K562 (cell line): ENCODE measurements around the gene MAML1. TPM values are rescaled to one million over a fixed set of nuclear protein-coding genes. Genes with fewer than 3 reads are reported as not detected.

Source experiments
- ARHGAP35 ChIP-seq: fragments of 450-650 bp; IDR thresholded peaks from 2 replicates; pipeline ENCODE4 v1.6.1; 2018; ENCODE audit not compliant: partially characterized antibody
- BCL6 ChIP-seq: fragments of 250-450 bp; sonication (Bioruptor Pico); IDR thresholded peaks from 2 replicates; pipeline ENCODE4 v1.4.0; 2020
- CBFB ChIP-seq: sonication (generic); formaldehyde crosslinking; IDR thresholded peaks from 2 replicates; pipeline ENCODE4 v1.4.0; 2020; ENCODE audit warnings: mild to moderate bottlenecking, missing genetic modification reagents
- CBX1 ChIP-seq: sonication (generic); IDR thresholded peaks from 2 replicates; pipeline ENCODE4 v1.6.1; 2016; ENCODE audit warnings: antibody characterized with exemption, low read depth, mild to moderate bottlenecking
- FOSL1 ChIP-seq: fragments of 200-800 bp; sonication (Bioruptor generic); conservative IDR thresholded peaks from 2 replicates; pipeline ENCODE4 v1.6.1; 2016; ENCODE audit warnings: missing genetic modification characterization, missing compliant biosample characterization
- GATAD2A ChIP-seq: fragments of 450-650 bp; IDR thresholded peaks from 2 replicates; pipeline ENCODE4 v1.6.1; 2017
- GATAD2B ChIP-seq: fragments of 450-650 bp; IDR thresholded peaks from 2 replicates; pipeline ENCODE4 v1.6.1; 2017; ENCODE audit warnings: mild to moderate bottlenecking, borderline replicate concordance
- KAT7 ChIP-seq: sonication (generic); formaldehyde crosslinking; IDR thresholded peaks from 2 replicates; pipeline ENCODE4 v1.8.0; 2022; ENCODE audit warnings: missing genetic modification reagents, mild to moderate bottlenecking, borderline replicate concordance
- KDM1A ChIP-seq, 2 experiments: fragments of 450-650 bp; IDR thresholded peaks; 2 replicates each; pipeline ENCODE4 v1.6.1; 2016; ENCODE audit warnings: mild to moderate bottlenecking in 2 of 2
- KDM5B ChIP-seq: fragments of 200-600 bp; sonication (generic); IDR thresholded peaks from 2 replicates; pipeline ENCODE4 v1.6.1; 2012; ENCODE audit warnings: low read depth, mild to moderate bottlenecking, moderate library complexity, low read length, control low read depth, inconsistent platforms; ENCODE audit not compliant: insufficient replicate concordance
- NBN ChIP-seq: fragments of 450-650 bp; IDR thresholded peaks from 2 replicates; pipeline ENCODE4 v1.6.1; 2016; ENCODE audit warnings: low read depth, mild to moderate bottlenecking
- NFATC3 ChIP-seq: fragments of 450-650 bp; IDR thresholded peaks from 2 replicates; pipeline ENCODE4 v1.6.1; 2017; ENCODE audit warnings: mild to moderate bottlenecking
- NR2C2 ChIP-seq, 2 experiments: fragments of 200-800 bp in 1 of 2; sonication (Bioruptor generic) in 1 of 2; sonication (generic) in 1 of 2; formaldehyde crosslinking in 1 of 2; IDR thresholded peaks; 2 replicates each; pipeline versions ENCODE4 v1.6.1 to v1.8.0; 2016 to 2022; ENCODE audit warnings: mild to moderate bottlenecking in 1 of 2, missing compliant biosample characterization in 1 of 2, missing genetic modification characterization in 1 of 2, missing genetic modification reagents in 1 of 2
- RBM25 ChIP-seq: fragments of 200-400 bp; formaldehyde crosslinking; IDR thresholded peaks from 2 replicates; pipeline ENCODE4 v1.6.1; 2018; ENCODE audit warnings: low read length, low read depth, moderate library complexity; ENCODE audit not compliant: severe bottlenecking
- ZFPM2 ChIP-seq: fragments of 250-450 bp; sonication (Bioruptor Pico); IDR thresholded peaks from 2 replicates; pipeline ENCODE4 v1.5.1; 2022; ENCODE audit warnings: mild to moderate bottlenecking
- ZNF175 ChIP-seq: fragments of 200-800 bp; sonication (Bioruptor generic); IDR thresholded peaks from 2 replicates; pipeline ENCODE4 v1.6.1; 2016; ENCODE audit warnings: low read depth, mild to moderate bottlenecking, missing genetic modification characterization, missing compliant biosample characterization
- ZNF263 ChIP-seq: sonication (generic); formaldehyde crosslinking; IDR thresholded peaks from 2 replicates; pipeline ENCODE4 v1.8.0; 2022; ENCODE audit warnings: mild to moderate bottlenecking, missing genetic modification reagents, borderline replicate concordance
- ZNF589 ChIP-seq: fragments of 200-800 bp; sonication (Bioruptor generic); IDR thresholded peaks from 2 replicates; pipeline ENCODE4 v1.6.1; 2016; ENCODE audit warnings: low read depth, missing genetic modification characterization, missing compliant biosample characterization
- ZSCAN32 ChIP-seq: fragments of 450-650 bp; formaldehyde crosslinking; IDR thresholded peaks from 2 replicates; pipeline ENCODE4 v1.4.0; 2020; ENCODE audit warnings: mild to moderate bottlenecking, moderate library complexity
- polyA plus RNA-seq, 8 experiments: library from polyadenylated mRNA; depleted of rRNA in 4 of 8; stranded (reverse) in 5 of 8; unstranded in 3 of 8; fragments of >200 nt; fragmentation: Nextera tagmentation in 2 of 8; fragmentation: Illumina TruSeq in 1 of 8; extraction: Ambion mirVana in 2 of 8; extraction: Trizol in 1 of 8; gene quantifications; 2 replicates each; pipeline versions ENCODE4 v1.2.1 to v1.2.3, GENCODE V29; 2011 to 2014; ENCODE audit warnings: inconsistent platforms in 1 of 8, missing spikeins in 1 of 8
- total RNA-seq, 7 experiments: library from RNA; depleted of rRNA in 6 of 7; stranded (reverse); fragments of >200 nt in 6 of 7; fragmentation: Illumina TruSeq in 2 of 7; extraction: Trizol in 2 of 7; gene quantifications; 2 replicates each; pipeline versions ENCODE4 v1.2.1 to v1.2.3, GENCODE V29; 2011 to 2021; ENCODE audit warnings: low replicate concordance in 1 of 7
- TF ChIP-seq, protein P1 (sequence below): sonication (generic); IDR thresholded peaks from 2 replicates; pipeline ENCODE4 v1.6.1; 2016
- TF ChIP-seq, protein P2 (sequence below): fragments of 450-650 bp; IDR thresholded peaks from 2 replicates; pipeline ENCODE4 v1.6.1; 2016; ENCODE audit warnings: borderline replicate concordance
- TF ChIP-seq, protein P3 (sequence below): sonication (generic); formaldehyde crosslinking; IDR thresholded peaks from 2 replicates; pipeline ENCODE4 v1.8.0; 2022; ENCODE audit warnings: mild to moderate bottlenecking, missing genetic modification reagents

Gene MAML1
- total and polyA plus RNA-seq, 9 of the 15 experiments (the other 6 are each of a cell fraction or from before 2014, with no cell fraction given) = 0.32 to 18.4 (median 7.0) TPM

DNA sequence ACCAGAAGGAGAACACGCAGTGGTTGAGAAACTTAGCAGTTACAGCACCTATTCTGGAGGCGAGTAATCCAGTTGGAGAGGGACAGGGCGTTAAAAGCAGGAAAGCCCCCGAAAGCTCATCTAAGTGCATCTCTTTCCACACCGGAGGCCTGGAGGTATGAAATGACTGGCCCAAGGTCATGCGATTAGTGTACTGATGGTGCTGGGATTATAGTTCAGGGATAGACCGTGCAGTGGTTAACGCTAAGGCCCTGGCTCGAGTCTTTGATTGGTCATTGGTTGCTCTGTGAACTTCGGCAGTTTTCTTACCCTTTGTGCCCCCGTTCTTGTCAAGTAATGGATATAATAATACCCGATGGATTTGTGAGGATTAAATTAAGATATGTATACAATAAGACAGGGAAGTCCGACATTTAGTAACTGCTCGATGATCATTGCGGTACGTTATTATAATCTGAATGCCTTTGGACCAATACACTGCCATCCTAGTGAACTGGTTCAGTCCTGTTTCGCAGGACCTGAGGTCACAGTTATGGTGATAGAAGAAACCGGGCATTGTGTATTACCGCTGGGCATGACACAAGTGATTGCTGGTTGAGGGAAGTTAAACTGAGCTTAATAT lies 32.9 kb upstream of the MAML1 start (continued):
- TF ChIP-seq KDM1A (IDR thresholded peaks at IDR 0.05) (0 out of 4 replicates have a peak, but pooled peaks of 1 of the 2 experiments have one; percentile 14), GATAD2A (no peak), ZFPM2 (CRISPR knock-in tag) (no peak), RBM25 (no peak), ZSCAN32 (CRISPR knock-in tag) (no peak), NR2C2 (CRISPR knock-in tag; IDR thresholded peaks at IDR 0.05) (no peak), NR2C2 (tag; IDR thresholded peaks at IDR 0.05) (peak; percentile 38), KDM5B (no peak), KAT7 (CRISPR knock-in tag) (no peak), CBX1 (no peak), NFATC3 (no peak), ARHGAP35 (no peak), ZNF175 (CRISPR knock-in tag) (0 out of 2 replicates have a peak, but pooled peaks have one; percentile 15), ZNF589 (CRISPR knock-in tag) (no peak), ZNF263 (no peak), CBFB (CRISPR knock-in tag) (0 out of 2 replicates have a peak, but pooled peaks have one; percentile 40), GATAD2B (peak; percentile 27; the same call in 1 of the 2 replicates), BCL6 (CRISPR knock-in tag) (no peak), NBN (no peak), FOSL1 (no peak)
- TF ChIP-seq, protein P1, sequence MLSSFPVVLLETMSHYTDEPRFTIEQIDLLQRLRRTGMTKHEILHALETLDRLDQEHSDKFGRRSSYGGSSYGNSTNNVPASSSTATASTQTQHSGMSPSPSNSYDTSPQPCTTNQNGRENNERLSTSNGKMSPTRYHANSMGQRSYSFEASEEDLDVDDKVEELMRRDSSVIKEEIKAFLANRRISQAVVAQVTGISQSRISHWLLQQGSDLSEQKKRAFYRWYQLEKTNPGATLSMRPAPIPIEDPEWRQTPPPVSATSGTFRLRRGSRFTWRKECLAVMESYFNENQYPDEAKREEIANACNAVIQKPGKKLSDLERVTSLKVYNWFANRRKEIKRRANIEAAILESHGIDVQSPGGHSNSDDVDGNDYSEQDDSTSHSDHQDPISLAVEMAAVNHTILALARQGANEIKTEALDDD = peak; percentile 40; the same call in 1 of the 2 replicates
- TF ChIP-seq, protein P2, sequence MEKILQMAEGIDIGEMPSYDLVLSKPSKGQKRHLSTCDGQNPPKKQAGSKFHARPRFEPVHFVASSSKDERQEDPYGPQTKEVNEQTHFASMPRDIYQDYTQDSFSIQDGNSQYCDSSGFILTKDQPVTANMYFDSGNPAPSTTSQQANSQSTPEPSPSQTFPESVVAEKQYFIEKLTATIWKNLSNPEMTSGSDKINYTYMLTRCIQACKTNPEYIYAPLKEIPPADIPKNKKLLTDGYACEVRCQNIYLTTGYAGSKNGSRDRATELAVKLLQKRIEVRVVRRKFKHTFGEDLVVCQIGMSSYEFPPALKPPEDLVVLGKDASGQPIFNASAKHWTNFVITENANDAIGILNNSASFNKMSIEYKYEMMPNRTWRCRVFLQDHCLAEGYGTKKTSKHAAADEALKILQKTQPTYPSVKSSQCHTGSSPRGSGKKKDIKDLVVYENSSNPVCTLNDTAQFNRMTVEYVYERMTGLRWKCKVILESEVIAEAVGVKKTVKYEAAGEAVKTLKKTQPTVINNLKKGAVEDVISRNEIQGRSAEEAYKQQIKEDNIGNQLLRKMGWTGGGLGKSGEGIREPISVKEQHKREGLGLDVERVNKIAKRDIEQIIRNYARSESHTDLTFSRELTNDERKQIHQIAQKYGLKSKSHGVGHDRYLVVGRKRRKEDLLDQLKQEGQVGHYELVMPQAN = no peak
- TF ChIP-seq, protein P3, sequence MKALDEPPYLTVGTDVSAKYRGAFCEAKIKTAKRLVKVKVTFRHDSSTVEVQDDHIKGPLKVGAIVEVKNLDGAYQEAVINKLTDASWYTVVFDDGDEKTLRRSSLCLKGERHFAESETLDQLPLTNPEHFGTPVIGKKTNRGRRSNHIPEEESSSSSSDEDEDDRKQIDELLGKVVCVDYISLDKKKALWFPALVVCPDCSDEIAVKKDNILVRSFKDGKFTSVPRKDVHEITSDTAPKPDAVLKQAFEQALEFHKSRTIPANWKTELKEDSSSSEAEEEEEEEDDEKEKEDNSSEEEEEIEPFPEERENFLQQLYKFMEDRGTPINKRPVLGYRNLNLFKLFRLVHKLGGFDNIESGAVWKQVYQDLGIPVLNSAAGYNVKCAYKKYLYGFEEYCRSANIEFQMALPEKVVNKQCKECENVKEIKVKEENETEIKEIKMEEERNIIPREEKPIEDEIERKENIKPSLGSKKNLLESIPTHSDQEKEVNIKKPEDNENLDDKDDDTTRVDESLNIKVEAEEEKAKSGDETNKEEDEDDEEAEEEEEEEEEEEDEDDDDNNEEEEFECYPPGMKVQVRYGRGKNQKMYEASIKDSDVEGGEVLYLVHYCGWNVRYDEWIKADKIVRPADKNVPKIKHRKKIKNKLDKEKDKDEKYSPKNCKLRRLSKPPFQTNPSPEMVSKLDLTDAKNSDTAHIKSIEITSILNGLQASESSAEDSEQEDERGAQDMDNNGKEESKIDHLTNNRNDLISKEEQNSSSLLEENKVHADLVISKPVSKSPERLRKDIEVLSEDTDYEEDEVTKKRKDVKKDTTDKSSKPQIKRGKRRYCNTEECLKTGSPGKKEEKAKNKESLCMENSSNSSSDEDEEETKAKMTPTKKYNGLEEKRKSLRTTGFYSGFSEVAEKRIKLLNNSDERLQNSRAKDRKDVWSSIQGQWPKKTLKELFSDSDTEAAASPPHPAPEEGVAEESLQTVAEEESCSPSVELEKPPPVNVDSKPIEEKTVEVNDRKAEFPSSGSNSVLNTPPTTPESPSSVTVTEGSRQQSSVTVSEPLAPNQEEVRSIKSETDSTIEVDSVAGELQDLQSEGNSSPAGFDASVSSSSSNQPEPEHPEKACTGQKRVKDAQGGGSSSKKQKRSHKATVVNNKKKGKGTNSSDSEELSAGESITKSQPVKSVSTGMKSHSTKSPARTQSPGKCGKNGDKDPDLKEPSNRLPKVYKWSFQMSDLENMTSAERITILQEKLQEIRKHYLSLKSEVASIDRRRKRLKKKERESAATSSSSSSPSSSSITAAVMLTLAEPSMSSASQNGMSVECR (CRISPR knock-in tag) = peak; percentile 14; the same call in 1 of the 2 replicates
